ENCODE data around the gene DENND2A.
"Not testable (repeated sequence)": the region's sequence is repeated elsewhere in the genome, so short reads cannot be mapped to it uniquely, and the experiment has no call there.

Gene DENND2A

GRCh38 chr7:140679186-140679585 lies 38.6 kb upstream of the DENND2A start:
- Mint-ChIP-seq H3K27me3 (ENCODE audit: low read depth, poor library complexity) (peaks cover 21% of the 10 kb centered on the region), H3K36me3 (ENCODE audit: low read depth) (peaks cover 36% of the 10 kb centered on the region), H3K27ac (no peak overlapping the region), H3K4me1 (peaks cover 37% of the 10 kb centered on the region), H3K4me3 (no peak overlapping the region), H3K9me3 (no peaks in the 10 kb centered on the region)
- no peak for DNase-seq
- no peak for TF ChIP-seq CTCF (IDR thresholded peaks at IDR 0.05)

- DNase-seq: no peak
- H3K4me1 Mint-ChIP-seq: peaks cover 36% of the 10 kb centered on the region
- H3K27ac Mint-ChIP-seq: no peak overlapping the region
- H3K27me3 Mint-ChIP-seq (ENCODE audit: low read depth, poor library complexity): peaks cover 25% of the 10 kb centered on the region
- no peak overlapping the region for H3K4me3 Mint-ChIP-seq
- TF ChIP-seq CTCF (IDR thresholded peaks at IDR 0.05): no peak
- peaks cover 32% of the 10 kb centered on the region for H3K36me3 Mint-ChIP-seq (ENCODE audit: low read depth)
- H3K9me3 Mint-ChIP-seq: no peaks in the 10 kb centered on the region
These were observed 38.2 kb upstream of the DENND2A start for GRCh38 chr7:140678816-140679130.

GRCh38 chr7:140678081-140678815 lies 37.6 kb upstream of the DENND2A start:
- no peak for DNase-seq
- H3K27ac Mint-ChIP-seq: no peak overlapping the region
- H3K27me3 Mint-ChIP-seq (ENCODE audit: low read depth, poor library complexity): peaks cover 30% of the 10 kb centered on the region
- H3K4me1 Mint-ChIP-seq: peaks cover 36% of the 10 kb centered on the region
- H3K4me3 Mint-ChIP-seq: no peak overlapping the region
- no peak for TF ChIP-seq CTCF (IDR thresholded peaks at IDR 0.05)
- H3K36me3 Mint-ChIP-seq (ENCODE audit: low read depth): peaks cover 30% of the 10 kb centered on the region
- H3K9me3 Mint-ChIP-seq: no peaks in the 10 kb centered on the region

- Mint-ChIP-seq H3K36me3 (ENCODE audit: low read depth) (peaks cover 30% of the 10 kb centered on the region), H3K4me1 (peaks cover 36% of the 10 kb centered on the region), H3K9me3 (no peaks in the 10 kb centered on the region), H3K4me3 (no peak overlapping the region), H3K27ac (no peak overlapping the region), H3K27me3 (ENCODE audit: low read depth, poor library complexity) (peaks cover 30% of the 10 kb centered on the region)
- no peak for TF ChIP-seq CTCF (IDR thresholded peaks at IDR 0.05)
- DNase-seq: no peak
These were observed 36.9 kb upstream of the DENND2A start for GRCh38 chr7:140677496-140677895.

GRCh38 chr7:140676956-140677355 lies 36.3 kb upstream of the DENND2A start:
- H3K27me3 Mint-ChIP-seq (ENCODE audit: low read depth, poor library complexity): peaks cover 36% of the 10 kb centered on the region
- not testable (repeated sequence) for H3K9me3 Mint-ChIP-seq, H3K27ac Mint-ChIP-seq, DNase-seq, H3K4me3 Mint-ChIP-seq
- H3K36me3 Mint-ChIP-seq (ENCODE audit: low read depth): peaks cover 25% of the 10 kb centered on the region
- H3K4me1 Mint-ChIP-seq: peaks cover 36% of the 10 kb centered on the region

- peaks cover 24% of the 10 kb centered on the region for H3K36me3 Mint-ChIP-seq (ENCODE audit: low read depth)
- no peak for TF ChIP-seq CTCF (IDR thresholded peaks at IDR 0.05)
- H3K27ac Mint-ChIP-seq: no peak overlapping the region
- no peak overlapping the region for H3K4me3 Mint-ChIP-seq
- peaks cover 41% of the 10 kb centered on the region for H3K27me3 Mint-ChIP-seq (ENCODE audit: low read depth, poor library complexity)
- no peak for DNase-seq
- no peaks in the 10 kb centered on the region for H3K9me3 Mint-ChIP-seq
- peaks cover 37% of the 10 kb centered on the region for H3K4me1 Mint-ChIP-seq
These were observed 35.7 kb upstream of the DENND2A start for GRCh38 chr7:140676306-140676705.
